ENCODE results near the gene CSNK2A1.

CSNK2A1 gene

DNA sequence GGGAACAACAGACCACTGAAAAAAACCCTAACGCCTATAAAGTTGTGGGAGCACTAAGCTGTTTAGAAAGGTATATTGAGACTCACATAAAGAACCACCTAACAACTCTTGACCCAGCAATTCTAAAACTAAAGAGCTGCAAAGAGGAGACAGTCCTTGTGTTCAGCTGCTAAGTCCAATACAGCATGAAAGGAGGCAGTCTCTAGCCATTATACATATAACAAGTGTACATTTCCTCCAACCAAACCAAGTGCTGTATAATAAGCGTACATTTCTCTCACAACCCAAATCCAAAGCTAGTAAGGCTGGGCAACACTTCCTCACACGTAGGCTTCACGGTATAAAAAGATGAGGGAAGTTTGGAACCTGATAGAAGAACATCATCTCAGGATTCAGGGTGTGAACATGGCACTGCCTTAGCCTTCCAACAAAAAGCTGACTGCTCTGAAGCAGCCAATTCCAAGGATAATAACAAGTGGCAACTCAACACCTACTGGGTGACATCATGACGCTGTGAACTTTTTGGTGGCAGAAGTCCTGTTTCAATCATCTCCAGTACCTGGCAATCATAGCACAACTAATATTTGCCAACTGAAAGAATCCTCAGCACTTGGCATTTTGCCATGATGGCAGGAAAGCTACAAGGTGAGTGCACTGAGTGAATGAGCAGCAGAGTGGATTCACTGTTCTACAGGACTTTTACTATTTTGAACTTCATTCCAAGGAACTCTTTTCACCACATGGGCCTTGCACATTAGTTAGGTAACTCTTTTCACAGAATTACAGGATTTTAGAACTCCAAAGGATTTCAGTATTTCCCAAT, 97.9 kb downstream of the CSNK2A1 start:
- no peak for DNase-seq

DNA sequence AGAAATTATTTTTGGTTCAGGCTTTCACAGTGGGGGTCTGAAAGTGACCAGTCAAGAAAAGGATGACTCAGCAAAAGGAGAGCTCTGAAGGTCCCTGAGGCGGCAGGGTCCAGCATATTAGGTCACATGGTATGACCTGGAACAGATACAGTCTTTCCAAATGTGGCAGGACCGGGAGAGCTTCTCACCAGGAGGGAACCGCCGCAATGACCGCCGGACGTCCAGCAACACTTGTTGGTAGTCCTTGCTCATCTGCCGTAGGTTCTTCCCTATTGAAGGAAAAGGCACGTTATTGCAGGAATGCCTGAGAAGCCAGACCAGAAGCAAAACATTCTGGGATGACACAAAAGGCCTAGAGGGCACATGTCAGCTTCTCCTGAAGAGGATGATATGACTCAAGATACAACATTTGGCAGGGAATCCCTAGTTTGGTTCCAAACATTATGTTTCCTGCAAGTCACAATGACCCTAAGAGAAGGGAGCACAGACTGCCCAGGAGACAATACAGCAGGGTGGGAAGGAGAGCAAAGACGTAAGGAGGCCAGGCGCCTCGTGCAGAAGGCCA, 98.6 kb downstream of the CSNK2A1 start:
- DNase-seq: no peak

DNA sequence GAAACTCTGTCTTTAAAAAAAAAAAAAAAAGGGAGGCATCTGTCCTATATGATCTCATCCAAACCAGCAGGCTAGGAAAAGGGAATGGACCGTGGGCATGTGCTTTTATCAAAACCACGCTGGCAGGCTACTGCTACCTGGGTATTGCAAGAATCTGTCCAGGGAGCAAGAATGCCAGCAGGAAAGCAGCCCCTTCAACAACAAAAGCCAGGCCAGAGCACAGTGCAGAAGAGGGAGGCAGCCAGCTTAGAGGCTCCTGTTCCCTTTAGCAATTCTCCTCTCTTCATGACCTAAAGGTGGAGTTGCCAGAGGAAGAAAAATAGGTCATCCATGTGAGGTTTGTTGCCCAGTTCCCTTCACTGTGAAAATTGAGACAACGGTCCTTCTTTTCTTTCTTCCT, 99.5 kb downstream of the CSNK2A1 start:
- DNase-seq: no peak

DNA sequence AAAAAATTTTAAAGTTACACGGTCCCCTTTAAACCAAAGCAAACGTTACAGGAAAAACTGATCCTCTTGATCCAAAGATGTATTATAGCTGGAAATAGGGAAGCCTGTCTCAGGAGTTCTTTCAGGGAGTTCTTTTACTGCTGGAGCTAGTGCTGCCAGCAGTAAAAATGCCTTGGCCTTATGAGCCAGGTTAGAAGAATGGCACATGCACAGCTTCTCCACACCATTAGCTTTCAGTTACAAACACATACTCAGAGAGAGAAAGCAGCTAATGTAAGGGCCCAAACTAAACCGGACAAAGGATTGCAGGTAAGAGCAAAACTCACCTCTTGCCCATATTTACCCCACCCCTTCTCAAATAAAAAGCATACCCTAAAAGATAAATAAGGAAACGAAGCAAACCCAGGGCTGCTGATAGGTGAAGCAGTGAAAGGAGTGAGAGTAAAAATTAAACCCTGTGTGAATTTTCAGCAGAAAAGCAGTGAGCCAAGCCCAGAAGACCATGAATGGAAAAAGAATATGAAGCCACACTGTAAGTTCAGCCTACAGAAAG, 100.3 kb downstream of the CSNK2A1 start:
- DNase-seq: no peak

DNA sequence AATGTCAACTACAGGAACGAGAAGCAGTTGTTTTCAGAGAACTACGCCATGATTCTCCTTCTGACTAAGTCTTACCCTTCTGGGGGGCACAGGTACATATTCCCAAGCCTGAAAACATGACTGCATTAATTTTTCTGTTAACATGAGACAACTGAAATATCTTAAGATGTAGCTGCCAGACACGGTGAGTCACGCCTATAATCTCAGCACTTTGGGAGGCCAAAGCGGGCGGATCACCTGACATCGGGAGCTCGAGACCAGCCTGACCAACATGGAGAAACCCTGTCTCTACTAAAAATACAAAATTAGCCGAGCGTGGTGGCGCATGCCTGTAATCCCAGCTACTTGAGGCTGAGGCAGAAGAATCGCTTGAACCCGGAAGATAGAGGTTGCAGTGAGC, 103.0 kb downstream of the CSNK2A1 start:
- no peak for DNase-seq

DNA sequence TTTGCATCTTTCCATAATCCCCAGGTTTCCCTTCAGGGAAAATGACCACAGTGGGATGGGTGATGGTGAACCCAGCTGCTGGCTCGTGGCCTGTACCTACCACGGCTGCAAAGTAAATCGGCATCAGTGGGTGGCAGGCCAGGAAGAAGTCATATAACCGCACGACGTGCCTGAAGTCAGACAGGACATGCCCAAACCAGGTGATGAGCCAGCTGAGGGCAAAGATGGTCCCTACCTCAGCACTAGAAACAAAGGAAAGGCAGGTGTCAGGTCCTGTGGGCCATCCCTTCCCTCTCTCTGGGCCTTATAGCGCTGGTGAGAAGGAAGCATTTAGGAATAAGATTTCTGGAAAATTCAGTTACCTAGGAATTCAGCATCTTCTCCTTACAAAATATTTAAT, 103.4 kb downstream of the CSNK2A1 start:
- no peak for DNase-seq

DNA sequence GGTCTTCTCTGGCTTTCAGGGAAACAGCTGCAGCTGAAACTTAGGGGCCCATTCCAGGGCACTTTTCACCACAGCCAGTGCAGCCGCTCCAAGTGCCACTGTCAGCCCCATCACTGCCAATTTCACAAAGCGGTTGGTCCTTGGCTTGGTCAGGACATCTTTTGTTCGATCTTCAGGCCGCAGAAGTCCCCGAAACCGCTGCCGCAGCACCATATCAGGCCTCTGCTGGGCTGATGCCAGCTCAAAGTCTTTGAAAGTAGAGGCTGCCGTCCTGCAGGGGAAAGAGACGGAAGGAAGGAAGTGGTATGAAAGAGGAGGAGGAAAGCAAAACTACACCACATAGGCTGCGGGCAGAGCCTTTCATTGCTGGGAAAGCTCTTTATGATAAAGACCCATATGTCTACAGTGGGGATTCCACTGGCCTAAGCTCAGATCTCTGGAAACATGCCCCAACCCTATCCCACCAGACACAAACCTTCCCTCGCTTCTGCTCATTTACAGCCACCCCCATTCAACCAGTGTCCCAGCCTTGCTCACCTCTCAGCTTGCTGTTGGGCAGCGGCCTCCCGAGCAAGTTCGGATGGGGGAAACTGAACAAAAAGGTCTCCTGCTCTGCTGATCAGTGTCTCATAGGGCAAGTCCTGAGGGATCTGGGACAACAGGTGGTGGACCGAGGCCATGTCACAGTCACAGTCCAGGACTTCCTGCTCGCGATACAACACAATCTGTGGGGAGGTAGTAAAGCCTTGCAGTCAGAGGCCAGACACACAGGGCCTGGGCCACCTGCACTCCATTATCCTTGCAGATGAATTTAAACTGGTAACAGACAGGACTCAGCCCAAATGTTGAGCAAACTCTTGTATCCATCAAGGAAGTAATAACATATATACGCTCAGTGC, 104.8 kb downstream of the CSNK2A1 start:
- DNase-seq: no peak

DNA sequence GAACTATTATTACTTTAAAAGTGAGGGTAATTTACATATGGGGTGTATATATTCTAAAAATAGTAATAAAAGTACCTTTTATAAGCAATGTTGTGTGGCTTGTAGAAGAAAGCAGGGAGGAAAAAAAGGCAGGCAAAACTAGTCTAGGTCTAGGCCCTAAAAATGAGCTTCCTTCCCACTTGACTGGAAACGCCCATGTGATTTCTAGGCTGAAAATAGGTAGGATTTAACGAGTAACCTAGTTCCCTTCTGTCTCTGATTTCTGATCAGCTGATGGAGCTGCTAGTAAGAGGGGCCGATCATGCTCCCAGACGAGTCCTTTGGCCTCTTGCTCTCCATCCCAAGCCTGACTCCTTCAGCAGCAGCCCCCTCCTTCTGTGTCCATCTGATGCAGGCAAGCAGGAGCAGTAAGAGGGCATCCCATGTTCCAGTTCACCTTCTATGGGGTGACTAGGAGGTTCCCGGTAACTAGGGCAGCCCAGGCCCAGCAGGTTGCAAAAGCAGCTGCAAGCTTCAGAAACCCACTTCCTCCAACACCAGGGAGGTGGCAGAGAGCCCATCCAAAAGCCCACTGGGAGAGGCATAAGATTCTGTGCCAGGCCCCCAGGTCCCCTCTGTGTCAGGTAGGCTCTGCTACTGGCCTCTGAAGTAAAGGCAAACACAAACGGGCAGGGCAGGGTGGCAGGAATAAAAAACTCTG, 105.7 kb downstream of the CSNK2A1 start:
- DNase-seq: no peak

DNA sequence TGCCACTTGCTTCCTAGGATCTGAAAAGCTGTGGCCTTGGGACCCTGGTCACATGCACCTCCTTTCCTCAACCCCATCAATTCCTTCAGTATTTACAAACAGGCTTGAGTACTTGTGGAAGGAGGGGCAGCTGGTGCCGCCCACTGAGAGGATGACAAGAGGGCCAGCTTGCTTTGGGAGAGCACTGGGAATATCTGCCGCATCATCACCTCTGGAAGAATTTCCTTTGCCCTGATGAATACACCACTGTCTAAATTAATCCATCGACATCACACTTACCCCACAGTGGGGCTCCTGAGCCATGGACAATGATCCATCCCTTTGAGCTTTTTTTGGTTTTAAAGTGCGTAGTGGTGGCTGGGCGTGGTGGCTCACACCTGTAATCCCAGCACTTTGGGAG, 107.1 kb downstream of the CSNK2A1 start:
- DNase-seq: no peak

DNA sequence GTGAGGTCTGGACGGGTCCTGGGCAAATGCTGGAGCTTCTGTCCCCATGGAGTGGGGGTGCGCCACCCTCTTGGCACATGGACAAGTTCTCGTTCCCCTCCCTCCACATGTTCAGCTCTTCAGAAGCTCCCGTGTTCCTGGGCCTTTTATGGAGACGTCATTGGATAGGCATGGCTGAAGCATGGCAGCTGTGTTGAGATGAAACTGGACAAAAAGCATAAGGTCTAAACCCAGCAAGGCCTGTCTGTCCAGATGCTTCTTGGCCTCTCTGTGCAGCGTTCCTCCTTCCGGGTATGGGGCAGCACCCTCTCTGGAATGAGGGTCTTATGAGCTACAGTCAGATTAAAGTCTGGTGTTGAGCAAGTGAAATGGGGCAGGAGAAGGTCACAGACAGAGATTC, 108.0 kb downstream of the CSNK2A1 start:
- no peak for DNase-seq

DNA sequence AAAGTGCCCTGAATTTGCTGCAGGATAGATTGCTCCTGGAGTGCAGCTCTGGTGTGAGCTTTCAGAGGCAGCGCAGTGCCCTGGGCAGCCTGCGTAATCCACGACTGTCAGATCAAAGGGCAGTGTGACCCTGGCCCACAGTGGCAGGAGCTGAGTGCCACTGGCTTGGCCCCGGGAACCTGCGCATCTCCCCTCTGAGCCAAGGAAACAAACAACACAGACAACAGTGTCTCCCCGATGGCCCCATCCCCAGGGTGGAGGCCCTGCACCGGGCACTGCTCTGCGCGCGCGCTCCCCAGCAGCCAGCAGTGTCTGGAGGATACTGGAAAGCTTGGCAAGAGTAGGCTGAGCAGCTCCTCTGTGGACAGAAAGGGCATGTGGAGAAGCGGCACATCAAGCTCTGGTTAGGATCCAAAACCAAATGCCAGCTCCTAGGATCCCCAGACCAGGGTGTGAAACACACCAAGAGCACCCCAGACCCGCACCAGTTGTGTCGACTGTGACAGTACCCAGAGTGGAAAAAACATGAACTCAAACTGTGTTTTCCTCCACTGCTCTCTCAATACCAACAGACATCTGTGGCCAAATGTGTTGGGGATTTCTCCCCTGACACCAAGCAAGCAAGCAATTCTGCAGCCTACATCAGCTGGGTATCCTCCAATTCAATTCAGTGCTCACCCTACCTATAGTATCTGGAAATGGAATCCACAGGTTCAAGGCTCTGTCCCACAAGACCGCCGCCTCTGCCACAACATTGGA, 108.8 kb downstream of the CSNK2A1 start:
- no peak for DNase-seq

DNA sequence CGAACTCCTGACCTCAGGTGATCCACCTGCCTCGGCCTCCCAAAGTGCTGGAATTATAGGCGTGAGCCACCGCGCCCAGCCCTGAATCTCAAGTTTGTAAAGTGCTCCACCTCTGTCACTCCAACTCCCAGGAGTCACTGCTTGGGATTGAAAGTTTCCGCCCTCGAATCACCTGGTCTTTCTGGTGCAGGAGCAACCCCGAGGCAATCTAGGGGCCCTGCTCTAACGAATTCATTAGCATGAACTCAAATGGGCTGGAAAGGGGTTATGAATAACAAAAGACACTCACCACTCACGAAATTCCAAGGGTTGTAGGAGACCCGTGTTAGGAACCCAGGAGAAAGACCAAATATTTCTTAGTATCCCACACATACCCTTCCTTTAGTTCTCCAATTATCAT, 109.4 kb downstream of the CSNK2A1 start:
- DNase-seq: no peak

DNA sequence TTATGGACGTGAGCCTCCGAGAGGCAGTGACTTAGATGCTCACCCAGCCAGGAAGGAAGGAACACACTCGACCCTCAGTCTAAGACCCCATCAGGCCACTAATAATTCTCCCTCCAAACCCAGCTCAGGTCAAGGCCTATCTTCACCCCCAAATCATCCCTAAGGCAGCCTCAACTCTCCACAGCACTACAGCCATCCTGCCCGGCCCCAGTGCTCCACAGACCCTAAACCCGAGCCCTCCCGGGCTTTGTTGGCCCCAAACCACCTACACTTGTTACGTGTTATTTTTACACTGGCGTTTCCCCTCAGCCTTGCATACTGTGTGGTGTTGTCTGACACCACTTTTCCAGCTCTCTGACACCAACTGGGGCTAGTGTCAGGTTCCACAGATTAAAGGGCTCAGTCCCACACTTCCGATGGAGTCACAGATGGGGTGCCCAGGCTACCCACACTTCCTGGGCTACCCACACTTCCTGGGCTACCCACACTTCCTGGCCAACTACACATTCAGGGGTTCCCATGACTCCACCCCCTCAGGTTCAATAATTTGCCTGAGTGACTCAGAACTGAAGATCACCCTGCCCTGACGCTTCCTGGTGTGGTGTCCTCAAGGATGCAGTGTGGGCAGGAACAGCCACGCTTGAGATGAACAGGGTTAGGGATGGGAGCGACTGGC, 110.2 kb downstream of the CSNK2A1 start:
- no peak for DNase-seq

DNA sequence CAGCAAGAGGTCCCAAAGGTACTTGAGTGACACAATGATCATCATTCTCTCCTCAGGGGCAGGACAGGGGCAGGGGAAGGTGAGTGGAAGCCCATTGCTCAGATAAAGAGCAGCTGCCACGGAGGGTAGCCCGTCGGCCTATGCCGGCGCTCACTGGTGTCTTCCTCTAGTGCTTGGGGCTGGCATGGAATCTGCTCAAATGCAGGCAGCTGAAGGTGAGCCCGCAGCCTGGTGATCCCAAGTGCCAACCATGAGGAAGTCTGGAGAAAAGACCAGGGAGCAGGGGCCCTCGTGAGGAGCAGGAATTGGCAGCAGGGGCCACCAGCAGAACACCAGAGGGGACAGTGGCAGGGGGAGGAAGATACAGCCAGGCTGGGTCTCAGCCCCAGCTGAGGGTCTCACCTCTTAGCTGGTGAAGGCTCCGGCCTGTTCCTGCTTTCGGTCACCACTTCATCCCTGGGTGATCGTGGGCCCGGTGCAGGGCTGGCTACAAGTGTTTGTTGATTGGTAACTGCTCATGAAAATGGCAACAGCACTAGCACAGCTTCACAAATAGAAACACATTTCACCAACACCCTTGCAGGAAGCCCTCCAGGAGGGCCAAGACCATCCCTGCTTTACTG, 110.8 kb downstream of the CSNK2A1 start:
- no peak for DNase-seq

DNA sequence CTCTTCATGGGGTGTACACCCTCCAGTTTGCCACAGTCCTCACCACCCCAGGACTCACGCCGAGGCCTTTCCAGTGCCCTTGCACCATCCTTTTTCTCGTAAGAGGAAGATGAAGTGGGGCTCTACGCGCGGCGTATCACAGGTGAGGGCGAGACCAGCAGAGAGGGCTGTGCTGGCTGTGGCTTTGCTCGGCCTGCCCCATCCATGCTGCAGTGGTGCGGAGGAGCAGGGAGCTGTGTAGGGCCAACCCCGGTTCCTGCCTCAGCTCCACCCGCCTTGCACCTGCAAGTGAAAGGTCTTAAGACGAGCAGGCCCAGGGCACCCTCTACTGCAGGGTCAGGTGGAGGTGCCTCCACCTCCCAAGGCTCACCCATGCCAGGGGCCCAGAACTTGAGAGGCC, 111.4 kb downstream of the CSNK2A1 start:
- DNase-seq: no peak

DNA sequence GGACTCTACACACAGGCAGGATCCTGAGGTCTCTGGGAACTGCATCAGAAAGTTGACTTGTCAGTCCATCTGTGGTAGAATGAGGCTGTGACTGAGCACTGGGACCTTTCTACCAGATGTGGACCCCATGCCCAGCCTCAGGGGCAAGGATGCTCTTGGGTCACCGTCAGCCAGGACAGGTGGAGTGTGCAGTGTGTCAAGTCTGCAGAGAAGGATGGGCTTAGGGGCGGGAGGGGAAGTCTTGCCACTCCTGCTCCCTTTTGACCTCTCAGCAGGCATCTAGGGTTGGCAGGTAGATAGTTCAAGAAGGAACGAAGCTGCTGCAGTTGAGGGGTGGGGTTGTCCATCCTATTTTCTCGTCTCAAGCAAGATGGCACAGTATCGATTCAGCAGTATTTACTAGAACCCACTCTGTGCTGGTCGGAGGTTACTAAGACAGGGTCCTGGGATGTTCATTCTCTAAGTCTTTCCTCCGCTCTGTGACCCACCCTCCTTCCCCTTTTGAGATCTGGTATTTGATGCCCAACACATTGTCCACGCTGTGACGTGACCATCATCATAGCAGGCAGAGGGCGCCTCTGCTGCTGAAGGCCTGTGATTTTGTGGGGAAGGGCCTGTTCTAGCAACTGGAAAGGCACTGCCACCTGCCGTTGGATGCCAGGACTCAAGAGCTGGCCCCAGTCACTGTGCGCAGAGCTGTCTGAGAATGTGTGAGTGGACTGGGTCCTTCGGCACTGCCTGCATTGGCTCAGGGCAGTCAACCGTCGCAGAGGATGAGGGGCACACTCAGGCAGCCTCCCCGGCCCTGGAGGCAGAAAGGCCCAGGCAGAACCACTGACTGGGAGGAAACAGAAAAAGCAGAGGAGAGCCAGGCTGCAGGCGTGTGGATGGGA, 112.3 kb downstream of the CSNK2A1 start:
- DNase-seq: peak; percentile 5

DNA sequence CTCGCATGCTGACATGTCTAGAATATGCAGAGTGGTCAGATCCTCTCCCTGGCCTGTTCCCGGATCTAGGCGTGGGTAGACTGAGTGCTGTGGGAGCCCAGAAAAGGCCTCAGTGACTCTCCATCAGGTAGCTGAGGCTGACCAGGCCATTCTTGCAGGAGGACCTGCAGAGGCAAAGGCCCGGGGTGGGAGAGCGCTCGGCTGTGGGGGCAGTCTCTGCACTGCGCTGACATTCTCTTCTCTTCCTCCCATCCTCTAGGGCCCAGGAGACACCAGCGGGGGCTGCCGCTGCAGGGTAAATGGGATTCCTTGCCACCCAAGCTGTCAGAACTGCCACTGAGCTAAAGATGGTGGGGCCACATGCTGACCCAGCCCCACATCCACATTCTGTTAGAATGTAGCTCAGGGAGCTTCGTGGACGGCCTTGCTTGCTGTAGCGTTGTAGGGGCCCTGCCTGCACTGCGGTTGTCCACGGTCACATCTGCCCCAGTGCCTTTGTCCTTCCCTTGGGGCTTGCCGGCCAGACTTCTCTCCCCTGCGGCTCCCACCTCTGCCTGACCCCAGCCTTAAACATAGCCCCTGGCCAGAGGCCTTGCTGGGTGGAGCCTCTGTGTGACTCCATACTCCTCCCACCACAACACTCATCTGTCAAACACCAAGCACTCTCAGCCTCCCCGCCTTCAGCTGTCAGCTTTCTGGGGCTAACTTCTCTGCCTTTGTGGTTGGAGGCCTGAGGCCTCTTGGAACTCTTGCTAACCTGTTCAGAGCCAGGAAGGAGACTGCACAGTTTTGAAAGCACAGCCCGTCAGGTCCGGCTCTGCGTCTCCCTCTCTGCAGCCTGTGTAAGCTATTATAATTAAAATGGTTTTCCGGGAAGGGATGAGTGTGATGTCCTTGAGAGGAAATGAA, 113.2 kb downstream of the CSNK2A1 start:
- no peak for DNase-seq

DNA sequence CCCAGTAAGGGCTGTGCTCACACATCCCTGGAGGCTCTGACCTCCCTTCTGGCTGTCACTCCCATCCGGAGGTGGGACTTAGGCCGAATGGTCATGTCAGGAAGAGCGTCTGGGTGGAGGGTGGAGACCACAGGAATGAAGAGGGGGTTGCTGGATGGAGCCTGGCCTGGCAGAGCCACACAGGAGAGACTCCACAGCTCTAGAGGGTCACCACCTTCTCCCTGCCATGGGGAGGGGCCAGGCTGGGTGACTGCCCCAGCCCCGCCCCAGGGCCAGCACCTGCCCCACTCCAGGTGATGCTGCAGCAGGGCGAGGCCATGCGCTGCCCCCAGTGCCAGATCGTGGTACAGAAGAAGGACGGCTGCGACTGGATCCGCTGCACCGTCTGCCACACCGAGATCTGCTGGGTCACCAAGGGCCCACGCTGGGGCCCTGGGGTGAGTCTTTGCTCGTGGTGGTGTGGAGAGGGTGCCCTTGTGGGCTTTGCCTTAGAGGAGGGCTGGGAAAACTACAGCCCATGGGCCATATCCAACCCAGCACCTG, 114.9 kb downstream of the CSNK2A1 start:
- no peak for DNase-seq

Measured in NCI-H1436 treated with DMSO at 0.1 percent for 48 hours (cell line).